BLaER1 (cell line): ENCODE data around the gene MED16.

Experiments used
- H3K27ac ChIP-seq: shearing (Covaris generic); formaldehyde crosslinking; 2 replicates; pipeline ENCODE4 v1.8.1; 2022
- H3K27me3 ChIP-seq: shearing (Covaris generic); formaldehyde crosslinking; 2 replicates; pipeline ENCODE4 v1.8.1; 2022
- H3K36me3 ChIP-seq: shearing (Covaris generic); formaldehyde crosslinking; 2 replicates; pipeline ENCODE4 v1.8.1; 2022
- H3K4me1 ChIP-seq: shearing (Covaris generic); formaldehyde crosslinking; 2 replicates; pipeline ENCODE4 v1.8.1; 2022
- H3K4me2 ChIP-seq: shearing (Covaris generic); formaldehyde crosslinking; 2 replicates; pipeline ENCODE4 v1.8.1; 2022
- H3K4me3 ChIP-seq: shearing (Covaris generic); formaldehyde crosslinking; 2 replicates; pipeline ENCODE4 v1.8.1; 2022
- H3K9ac ChIP-seq: shearing (Covaris generic); formaldehyde crosslinking; 2 replicates; pipeline ENCODE4 v1.8.1; 2022
- H3K9me3 ChIP-seq: shearing (Covaris generic); formaldehyde crosslinking; 2 replicates; pipeline ENCODE4 v1.8.1; 2022
- H4K20me1 ChIP-seq: shearing (Covaris generic); formaldehyde crosslinking; 2 replicates; pipeline ENCODE4 v1.8.1; 2022
- Cebpa-rat ChIP-seq: shearing (Covaris generic); IDR thresholded peaks from 2 replicates; pipeline ENCODE4 v1.8.1; 2022

The MED16 gene

GRCh38 chr19:890831-891230, 2.2 kb downstream of the MED16 start:
- no peak overlapping the region for H3K4me3 ChIP-seq
- H3K27me3 ChIP-seq = no peaks in the 10 kb centered on the region
- no peak overlapping the region for H3K4me2 ChIP-seq
- no peaks in the 10 kb centered on the region for H3K9me3 ChIP-seq
- H3K36me3 ChIP-seq = peaks cover 59% of the 10 kb centered on the region
- H3K27ac ChIP-seq = no peak overlapping the region
- H4K20me1 ChIP-seq = peaks cover 54% of the 10 kb centered on the region
- TF ChIP-seq Cebpa-rat = no peak
- peaks cover 12% of the 10 kb centered on the region for H3K4me1 ChIP-seq
- no peak overlapping the region for H3K9ac ChIP-seq

GRCh38 chr19:889662-890295, 3.2 kb downstream of the MED16 start:
- Histone ChIP-seq H3K4me2 (no peak overlapping the region), H3K9ac (no peak overlapping the region), H3K27ac (no peak overlapping the region), H3K36me3 (peaks cover 66% of the 10 kb centered on the region), H3K27me3 (no peaks in the 10 kb centered on the region), H3K9me3 (no peaks in the 10 kb centered on the region), H3K4me1 (peaks cover 12% of the 10 kb centered on the region), H3K4me3 (no peak overlapping the region), H4K20me1 (peaks cover 63% of the 10 kb centered on the region)
- no peak for TF ChIP-seq Cebpa-rat

- H3K36me3 ChIP-seq = peaks cover 76% of the 10 kb centered on the region
These were observed 4.2 kb downstream of the MED16 start for GRCh38 chr19:888581-889385.

GRCh38 chr19:887599-887998, 5.4 kb downstream of the MED16 start:
- Histone ChIP-seq H3K9me3 (no peaks in the 10 kb centered on the region), H3K4me1 (peaks cover 5% of the 10 kb centered on the region; the same call in 1 of the 2 replicates), H3K27ac (no peak overlapping the region), H4K20me1 (peaks cover 66% of the 10 kb centered on the region), H3K4me3 (no peak overlapping the region), H3K9ac (no peak overlapping the region), H3K27me3 (no peaks in the 10 kb centered on the region), H3K4me2 (no peak overlapping the region), H3K36me3 (peaks cover 88% of the 10 kb centered on the region)
- no peak for TF ChIP-seq Cebpa-rat

More at GRCh38 chr19:888581-889385, 4.2 kb downstream of the MED16 start:
- no peak for TF ChIP-seq Cebpa-rat
- Histone ChIP-seq H4K20me1 (peaks cover 66% of the 10 kb centered on the region), H3K9me3 (no peaks in the 10 kb centered on the region), H3K27ac (no peak overlapping the region), H3K27me3 (no peaks in the 10 kb centered on the region), H3K9ac (no peak overlapping the region), H3K4me3 (no peak overlapping the region), H3K4me2 (no peak overlapping the region), H3K4me1 (peaks cover 10% of the 10 kb centered on the region)

GRCh38 chr19:887072-887471, 5.9 kb downstream of the MED16 start:
- no peak overlapping the region for H3K9ac ChIP-seq
- peaks cover 66% of the 10 kb centered on the region for H4K20me1 ChIP-seq
- H3K9me3 ChIP-seq = no peaks in the 10 kb centered on the region
- no peaks in the 10 kb centered on the region for H3K27me3 ChIP-seq
- TF ChIP-seq Cebpa-rat = no peak
- no peak overlapping the region for H3K27ac ChIP-seq
- H3K4me1 ChIP-seq = peaks cover 4% of the 10 kb centered on the region; the same call in 1 of the 2 replicates
- H3K36me3 ChIP-seq = peaks cover 93% of the 10 kb centered on the region
- H3K4me2 ChIP-seq = no peak overlapping the region
- H3K4me3 ChIP-seq = no peak overlapping the region

- Histone ChIP-seq H4K20me1 (peaks cover 66% of the 10 kb centered on the region; the same call in 1 of the 2 replicates), H3K9ac (no peak overlapping the region), H3K36me3 (peaks cover 100% of the 10 kb centered on the region), H3K27ac (no peak overlapping the region), H3K9me3 (no peaks in the 10 kb centered on the region), H3K4me3 (no peak overlapping the region), H3K4me2 (no peak overlapping the region), H3K27me3 (no peaks in the 10 kb centered on the region), H3K4me1 (no peaks in the 10 kb centered on the region)
- no peak for TF ChIP-seq Cebpa-rat
These were observed 7.3 kb downstream of the MED16 start for GRCh38 chr19:885536-886224.

GRCh38 chr19:884420-885211, 8.4 kb downstream of the MED16 start:
- H3K9ac ChIP-seq = no peak overlapping the region; the same call in 1 of the 2 replicates
- no peak for TF ChIP-seq Cebpa-rat
- peaks cover 56% of the 10 kb centered on the region for H4K20me1 ChIP-seq

GRCh38 chr19:883661-884211, 9.3 kb downstream of the MED16 start:
- Histone ChIP-seq H3K9ac (no peak overlapping the region), H4K20me1 (peaks cover 47% of the 10 kb centered on the region), H3K27ac (no peak overlapping the region), H3K36me3 (peaks cover 97% of the 10 kb centered on the region), H3K4me1 (no peaks in the 10 kb centered on the region), H3K4me3 (no peak overlapping the region), H3K27me3 (no peaks in the 10 kb centered on the region), H3K4me2 (no peak overlapping the region), H3K9me3 (no peaks in the 10 kb centered on the region)
- TF ChIP-seq Cebpa-rat = no peak

More at GRCh38 chr19:884420-885211, 8.4 kb downstream of the MED16 start:
- peaks cover 100% of the 10 kb centered on the region for H3K36me3 ChIP-seq
- H3K4me1 ChIP-seq = no peaks in the 10 kb centered on the region
- no peaks in the 10 kb centered on the region for H3K9me3 ChIP-seq
- no peak overlapping the region for H3K4me2 ChIP-seq
- H3K4me3 ChIP-seq = no peak overlapping the region
- H3K27me3 ChIP-seq = no peaks in the 10 kb centered on the region
- H3K27ac ChIP-seq = no peak overlapping the region

GRCh38 chr19:882871-883497, 10.0 kb downstream of the MED16 start:
- Histone ChIP-seq H4K20me1 (peaks cover 42% of the 10 kb centered on the region), H3K9ac (no peak overlapping the region), H3K4me1 (no peaks in the 10 kb centered on the region), H3K27ac (no peak overlapping the region), H3K9me3 (no peaks in the 10 kb centered on the region), H3K4me3 (no peak overlapping the region), H3K4me2 (no peak overlapping the region), H3K36me3 (peaks cover 90% of the 10 kb centered on the region), H3K27me3 (no peaks in the 10 kb centered on the region)
- no peak for TF ChIP-seq Cebpa-rat
